ENCODE data around the gene POU6F2. TPM values are rescaled to one million over a fixed set of nuclear protein-coding genes. Genes with fewer than 3 reads are reported as not detected.

The POU6F2 gene
- total RNA-seq, 1 donor from 2014 or later, result 7.9 TPM

DNA sequence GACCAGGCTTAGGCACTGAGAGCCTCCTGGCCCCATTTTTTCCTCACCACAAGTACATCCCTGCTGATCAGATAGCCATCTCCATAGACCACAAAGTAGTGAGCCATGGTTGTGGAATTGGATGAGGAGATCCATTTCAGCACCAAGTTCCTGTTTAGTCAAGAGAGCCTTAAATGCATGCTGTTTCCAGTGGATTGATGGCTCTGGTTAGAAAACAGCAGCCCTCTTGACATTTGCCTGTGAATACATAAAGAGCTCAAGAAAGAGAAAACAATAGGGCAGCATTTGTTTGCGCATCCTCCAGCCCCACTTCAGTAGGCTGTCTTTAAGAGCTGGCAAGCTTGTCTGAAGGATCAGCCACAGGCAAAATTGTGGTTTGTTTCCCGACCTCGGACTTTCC, 251.2 kb downstream of the POU6F2 start:
- Mint-ChIP-seq H3K27me3 (ENCODE audit: low read depth) (no peaks in the 10 kb centered on the region), H3K27ac (ENCODE audit: unreplicated experiment) (no peak overlapping the region), H3K9me3 (peaks cover 5% of the 10 kb centered on the region), H3K36me3 (ENCODE audit: low read depth) (no peaks in the 10 kb centered on the region), H3K4me1 (peaks cover 8% of the 10 kb centered on the region), H3K4me3 (no peak overlapping the region)
- DNase-seq (ENCODE audit: low read depth, low spot score), result no peak
- TF ChIP-seq, protein P1, sequence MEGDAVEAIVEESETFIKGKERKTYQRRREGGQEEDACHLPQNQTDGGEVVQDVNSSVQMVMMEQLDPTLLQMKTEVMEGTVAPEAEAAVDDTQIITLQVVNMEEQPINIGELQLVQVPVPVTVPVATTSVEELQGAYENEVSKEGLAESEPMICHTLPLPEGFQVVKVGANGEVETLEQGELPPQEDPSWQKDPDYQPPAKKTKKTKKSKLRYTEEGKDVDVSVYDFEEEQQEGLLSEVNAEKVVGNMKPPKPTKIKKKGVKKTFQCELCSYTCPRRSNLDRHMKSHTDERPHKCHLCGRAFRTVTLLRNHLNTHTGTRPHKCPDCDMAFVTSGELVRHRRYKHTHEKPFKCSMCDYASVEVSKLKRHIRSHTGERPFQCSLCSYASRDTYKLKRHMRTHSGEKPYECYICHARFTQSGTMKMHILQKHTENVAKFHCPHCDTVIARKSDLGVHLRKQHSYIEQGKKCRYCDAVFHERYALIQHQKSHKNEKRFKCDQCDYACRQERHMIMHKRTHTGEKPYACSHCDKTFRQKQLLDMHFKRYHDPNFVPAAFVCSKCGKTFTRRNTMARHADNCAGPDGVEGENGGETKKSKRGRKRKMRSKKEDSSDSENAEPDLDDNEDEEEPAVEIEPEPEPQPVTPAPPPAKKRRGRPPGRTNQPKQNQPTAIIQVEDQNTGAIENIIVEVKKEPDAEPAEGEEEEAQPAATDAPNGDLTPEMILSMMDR (conservative IDR thresholded peaks at IDR 0.05), result no peak

DNA sequence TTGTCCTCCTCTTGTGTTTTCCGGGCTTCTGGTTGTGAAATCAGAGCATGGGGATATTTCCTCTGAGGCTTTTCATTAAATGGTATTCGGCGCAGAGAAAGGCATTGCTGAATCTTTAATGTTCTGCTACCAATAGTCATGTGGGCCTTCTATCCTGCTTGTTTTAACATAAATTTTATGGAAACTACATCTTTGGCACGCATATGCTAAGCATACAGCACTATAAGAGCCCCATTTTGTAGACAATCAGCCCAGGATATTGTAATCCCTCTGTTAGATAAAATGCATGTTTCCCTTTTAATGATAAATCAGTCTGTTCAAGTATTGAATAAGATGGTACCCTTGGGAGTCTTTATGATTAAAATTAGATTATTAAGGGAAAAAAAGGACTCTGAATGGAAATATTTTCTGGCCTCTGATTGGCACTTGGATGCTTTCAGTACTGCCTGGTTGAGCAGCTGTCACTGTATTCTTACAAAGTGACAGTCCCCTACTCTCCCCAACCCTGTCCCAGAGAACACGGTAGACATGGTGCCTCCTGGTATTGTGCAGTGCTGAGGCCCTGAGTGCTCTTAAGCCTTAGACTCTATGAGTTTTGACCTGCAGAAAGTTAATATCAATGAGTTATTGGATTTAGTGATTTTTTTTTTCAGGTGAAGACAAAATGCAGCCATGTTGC, 256.3 kb downstream of the POU6F2 start:
- peaks cover 5% of the 10 kb centered on the region for H3K9me3 Mint-ChIP-seq
- H3K27ac Mint-ChIP-seq (ENCODE audit: unreplicated experiment), result no peak overlapping the region
- peaks cover 5% of the 10 kb centered on the region for H3K4me1 Mint-ChIP-seq
- TF ChIP-seq, protein P1 (conservative IDR thresholded peaks at IDR 0.05), result no peak
- no peak for DNase-seq (ENCODE audit: low read depth, low spot score)
- no peak overlapping the region for H3K4me3 Mint-ChIP-seq
- H3K36me3 Mint-ChIP-seq (ENCODE audit: low read depth), result no peaks in the 10 kb centered on the region
- no peaks in the 10 kb centered on the region for H3K27me3 Mint-ChIP-seq (ENCODE audit: low read depth)

DNA sequence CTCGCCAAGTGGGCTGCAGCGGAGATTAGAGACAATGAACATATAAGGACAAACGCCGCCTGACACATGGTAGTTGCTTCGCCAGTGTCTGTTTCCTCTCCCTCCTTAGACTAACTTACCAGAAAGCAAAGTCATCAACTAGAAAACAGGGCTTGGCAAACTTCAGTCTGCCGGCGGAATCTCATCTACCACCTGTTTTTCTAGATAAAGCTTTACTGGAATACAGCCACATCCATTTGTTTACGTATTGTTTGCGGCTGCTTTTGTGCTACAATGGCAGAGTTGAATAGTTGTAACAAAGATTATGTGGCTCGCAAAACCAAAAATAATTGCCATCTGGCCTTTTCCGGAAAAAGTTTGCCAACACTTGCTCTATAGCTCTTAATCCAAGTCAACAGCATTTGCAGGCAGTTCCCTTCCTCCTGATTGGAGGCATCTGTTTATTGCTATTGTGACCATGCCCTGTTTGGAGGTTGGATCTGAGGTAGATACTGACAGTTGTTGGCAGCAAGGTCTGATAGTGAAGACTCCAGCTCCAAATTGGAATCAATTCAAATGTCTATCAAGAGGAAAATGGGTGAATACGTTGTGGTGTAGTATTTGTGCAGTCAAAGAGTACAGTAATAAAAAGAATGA, 260.6 kb downstream of the POU6F2 start:
- Mint-ChIP-seq H3K4me3 (no peak overlapping the region), H3K9me3 (peaks cover 14% of the 10 kb centered on the region), H3K36me3 (ENCODE audit: low read depth) (peaks cover 13% of the 10 kb centered on the region), H3K27me3 (ENCODE audit: low read depth) (no peaks in the 10 kb centered on the region), H3K27ac (ENCODE audit: unreplicated experiment) (no peak overlapping the region), H3K4me1 (no peaks in the 10 kb centered on the region)
- DNase-seq (ENCODE audit: low read depth, low spot score), result no peak
- TF ChIP-seq, protein P1 (conservative IDR thresholded peaks at IDR 0.05), result no peak

DNA sequence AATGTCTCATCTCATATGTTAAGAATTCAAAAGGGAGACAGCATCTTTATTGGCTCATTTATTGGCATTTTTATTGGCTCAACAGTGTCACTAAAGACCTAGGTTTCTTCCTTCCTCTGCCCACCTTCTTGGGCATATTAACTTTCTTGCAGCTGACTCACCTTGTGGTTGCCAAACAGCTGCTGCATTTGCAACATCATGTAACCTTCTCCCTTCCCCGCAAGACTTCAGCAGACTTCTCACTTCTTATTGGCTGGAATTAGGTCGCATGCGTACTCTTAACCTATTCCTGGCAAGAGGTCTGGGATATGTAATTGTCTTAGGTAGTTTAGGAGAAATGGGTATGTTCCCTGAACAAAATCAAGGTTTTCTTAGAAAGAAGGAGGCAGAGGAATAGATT, 263.2 kb downstream of the POU6F2 start:
- Mint-ChIP-seq H3K36me3 (ENCODE audit: low read depth) (peaks cover 13% of the 10 kb centered on the region), H3K9me3 (peaks cover 14% of the 10 kb centered on the region), H3K4me1 (no peaks in the 10 kb centered on the region), H3K27ac (ENCODE audit: unreplicated experiment) (no peak overlapping the region), H3K4me3 (no peak overlapping the region), H3K27me3 (ENCODE audit: low read depth) (no peaks in the 10 kb centered on the region)
- TF ChIP-seq, protein P1 (conservative IDR thresholded peaks at IDR 0.05), result no peak
- DNase-seq (ENCODE audit: low read depth, low spot score), result no peak

DNA sequence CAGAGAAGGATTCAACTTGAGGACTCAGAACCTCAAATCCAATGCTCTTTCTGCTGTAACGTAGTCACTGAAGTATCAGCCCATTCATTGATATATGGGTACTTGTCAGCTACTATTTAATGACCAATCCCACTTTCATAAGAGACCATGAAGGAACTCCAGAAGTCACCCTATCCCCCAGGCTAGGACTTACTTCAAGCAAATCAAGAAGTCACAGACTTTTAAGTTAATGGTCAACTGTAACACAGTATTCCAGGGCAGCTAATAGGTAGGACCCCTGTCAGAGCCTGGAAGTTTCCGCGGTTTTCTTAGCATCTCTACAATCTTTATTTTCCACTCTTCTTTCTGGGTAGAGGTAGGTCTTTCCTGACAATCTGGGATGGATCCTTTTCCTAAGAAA, 269.9 kb downstream of the POU6F2 start:
- H3K9me3 Mint-ChIP-seq, result peaks cover 2% of the 10 kb centered on the region
- H3K27ac Mint-ChIP-seq (ENCODE audit: unreplicated experiment), result no peak overlapping the region
- TF ChIP-seq, protein P1 (conservative IDR thresholded peaks at IDR 0.05), result no peak
- no peaks in the 10 kb centered on the region for H3K27me3 Mint-ChIP-seq (ENCODE audit: low read depth)
- H3K4me1 Mint-ChIP-seq, result peaks cover 5% of the 10 kb centered on the region
- H3K4me3 Mint-ChIP-seq, result no peak overlapping the region
- no peak for DNase-seq (ENCODE audit: low read depth, low spot score)
- H3K36me3 Mint-ChIP-seq (ENCODE audit: low read depth), result peaks cover 2% of the 10 kb centered on the region
